IMR-90 (cell line): ENCODE measurements around the gene POLD1. TPM values are rescaled to one million over a fixed set of nuclear protein-coding genes. Genes with fewer than 3 reads are reported as not detected.

ENCODE experiments used
- ATAC-seq: fragments of 200-7000 bp; cut with Tn5 transposase; 2 replicates; pipeline ENCODE4 v1.9.1; 2020; ENCODE audit warnings: low read depth, mild to moderate bottlenecking, moderate library complexity
- BruUV-seq: library from RNA; stranded (reverse); fragments of 400-500 nt; replicated peaks from 2 replicates; lab custom pipeline; 2021; lab: Mats Ljungman, UMichigan
- CTCF ChIA-PET: fragments of 300-600 bp; formaldehyde crosslinking; extraction: SDS; loops from one replicate; lab custom pipeline; 2021; ENCODE audit warnings: antibody characterized with exemption; lab: Yijun Ruan, JAX
- POLR2A ChIA-PET: fragments of 300-600 bp; sonication (Branson Sonifier 250); formaldehyde crosslinking; loops from one replicate; lab custom pipeline; 2022; ENCODE audit warnings: antibody characterized with exemption; ENCODE audit not compliant: unreplicated experiment; lab: Charles Lee
- DNase-seq: peaks from one replicate; pipeline ENCODE4 v3.0.0; 2013
- H2AFZ ChIP-seq: replicated peaks from 2 replicates; pipeline ENCODE3; 2013; ENCODE audit warnings: low read length, mild to moderate bottlenecking; ENCODE audit not compliant: poor library complexity
- H2AK5ac ChIP-seq: 2 replicates; pipeline ENCODE4 v1.6.1; 2013; ENCODE audit warnings: low read depth, low read length, inconsistent platforms
- H2AK9ac ChIP-seq: replicated peaks from 2 replicates; pipeline ENCODE3; 2013; ENCODE audit warnings: mild to moderate bottlenecking, low read depth, low read length, moderate library complexity; ENCODE audit not compliant: poor library complexity
- H2BK120ac ChIP-seq: 2 replicates; pipeline ENCODE4 v1.6.1; 2013; ENCODE audit warnings: low read depth, low read length, inconsistent platforms
- H2BK15ac ChIP-seq: 3 replicates; pipeline ENCODE4 v1.6.1; 2013; ENCODE audit warnings: low read depth, low read length, inconsistent platforms
- H2BK20ac ChIP-seq: 2 replicates; pipeline ENCODE4 v1.6.1; 2013; ENCODE audit warnings: low read depth, mild to moderate bottlenecking, inconsistent platforms, low read length, moderate library complexity
- H2BK5ac ChIP-seq: 2 replicates; pipeline ENCODE4 v1.6.1; 2013; ENCODE audit warnings: mild to moderate bottlenecking, low read depth, low read length, inconsistent platforms; ENCODE audit not compliant: poor library complexity, severe bottlenecking
- H3K14ac ChIP-seq: replicated peaks from 2 replicates; pipeline ENCODE4 v1.6.1; 2013; ENCODE audit warnings: low read depth, low read length, inconsistent platforms
- H3K18ac ChIP-seq: 2 replicates; pipeline ENCODE4 v1.6.1; 2013; ENCODE audit warnings: low read depth, low read length, control low read depth
- H3K23ac ChIP-seq: 2 replicates; pipeline ENCODE4 v1.6.1; 2013; ENCODE audit warnings: low read depth, low read length, inconsistent platforms
- H3K27ac ChIP-seq: 2 replicates; pipeline ENCODE4 v1.5.1; 2013; ENCODE audit warnings: mild to moderate bottlenecking, control low read depth, low read length; ENCODE audit not compliant: insufficient read depth
- H3K27me3 ChIP-seq: 2 replicates; pipeline ENCODE4 v1.6.1; 2013; ENCODE audit warnings: low read length; ENCODE audit not compliant: control insufficient read depth, insufficient read depth
- H3K36me3 ChIP-seq: 2 replicates; pipeline ENCODE4 v1.6.1; 2013; ENCODE audit warnings: low read length, mixed read lengths; ENCODE audit not compliant: control insufficient read depth, insufficient read depth
- H3K4ac ChIP-seq: 2 replicates; pipeline ENCODE4 v1.6.1; 2013; ENCODE audit warnings: low read depth, low read length, inconsistent platforms
- H3K4me1 ChIP-seq: 2 replicates; pipeline ENCODE4 v1.6.1; 2013; ENCODE audit warnings: low read length, mixed read lengths; ENCODE audit not compliant: control insufficient read depth, insufficient read depth
- H3K4me2 ChIP-seq: 2 replicates; pipeline ENCODE4 v1.6.1; 2013; ENCODE audit warnings: low read depth, mild to moderate bottlenecking, control low read depth, low read length, moderate library complexity
- H3K4me3 ChIP-seq: 2 replicates; pipeline ENCODE4 v1.5.1; 2013; ENCODE audit warnings: low read depth, mild to moderate bottlenecking, control low read depth, low read length, moderate library complexity; ENCODE audit not compliant: insufficient read depth
- H3K56ac ChIP-seq: 2 replicates; pipeline ENCODE4 v1.6.1; 2013; ENCODE audit warnings: low read length, inconsistent platforms; ENCODE audit not compliant: insufficient read depth; ENCODE audit errors: extremely low read depth
- H3K79me1 ChIP-seq, 2 experiments: 2 replicates each; pipeline ENCODE4 v1.6.1; 2013; ENCODE audit warnings: low read length in 2 of 2, inconsistent platforms in 1 of 2, low read depth in 1 of 2
- H3K9ac ChIP-seq: 2 replicates; pipeline ENCODE4 v1.6.1; 2013; ENCODE audit warnings: low read depth, low read length, control low read depth
- H3K9me1 ChIP-seq: 2 replicates; pipeline ENCODE4 v1.6.1; 2013; ENCODE audit warnings: low read length, inconsistent platforms; ENCODE audit not compliant: insufficient read depth
- H3K9me3 ChIP-seq: 2 replicates; pipeline ENCODE4 v1.6.1; 2013; ENCODE audit warnings: low read length; ENCODE audit not compliant: control insufficient read depth, insufficient read depth
- H4K20me1 ChIP-seq: 2 replicates; pipeline ENCODE4 v1.6.1; 2013; ENCODE audit warnings: low read length, inconsistent platforms; ENCODE audit not compliant: insufficient read depth
- H4K5ac ChIP-seq: 2 replicates; pipeline ENCODE4 v1.6.1; 2013; ENCODE audit warnings: mild to moderate bottlenecking, low read depth, low read length, control low read depth
- H4K8ac ChIP-seq, 2 experiments: 2 replicates each; pipeline ENCODE4 v1.6.1; 2013; ENCODE audit warnings: low read depth in 2 of 2, low read length in 2 of 2, control low read depth in 1 of 2, inconsistent platforms in 1 of 2
- H4K91ac ChIP-seq: 2 replicates; pipeline ENCODE4 v1.6.1; 2013; ENCODE audit warnings: low read depth, low read length, inconsistent platforms; ENCODE audit not compliant: insufficient read depth
- BHLHE40 ChIP-seq: fragments of 150-350 bp; IDR thresholded peaks from 2 replicates; pipeline ENCODE4 v1.6.1; 2016; ENCODE audit warnings: mild to moderate bottlenecking, low read depth, low read length
- CEBPB ChIP-seq: IDR thresholded peaks from 2 replicates; pipeline ENCODE4 v1.6.1; 2012; ENCODE audit warnings: low read depth, low read length, improper control_type of control experiment
- FOS ChIP-seq: fragments of 150-350 bp; IDR thresholded peaks from 2 replicates; pipeline ENCODE4 v1.6.1; 2016; ENCODE audit warnings: low read depth, low read length
- MXI1 ChIP-seq: IDR thresholded peaks from 2 replicates; pipeline ENCODE4 v1.6.1; 2012; ENCODE audit warnings: low read depth, mild to moderate bottlenecking, low read length, moderate library complexity, borderline replicate concordance
- NFE2L2 ChIP-seq: fragments of 150-350 bp; IDR thresholded peaks from 2 replicates; pipeline ENCODE4 v1.6.1; 2016; ENCODE audit warnings: low read depth, mild to moderate bottlenecking, low read length
- POLR2A ChIP-seq: IDR thresholded peaks from 2 replicates; pipeline ENCODE4 v1.6.1; 2012; ENCODE audit warnings: mild to moderate bottlenecking, low read depth, low read length
- RFX5 ChIP-seq: IDR thresholded peaks from 2 replicates; pipeline ENCODE4 v1.8.0; 2012; ENCODE audit warnings: low read depth, mild to moderate bottlenecking, low read length, moderate library complexity
- SMC3 ChIP-seq: fragments of 150-350 bp; IDR thresholded peaks from 2 replicates; pipeline ENCODE4 v1.6.1; 2016; ENCODE audit warnings: low read depth, mild to moderate bottlenecking, antibody characterized with exemption, low read length, moderate library complexity
- WGBS, 2 experiments: methylation state at CpG; one replicate each; pipeline versions ENCODE4 v1.1.5 to v1.1.7; 2013; ENCODE audit warnings: missing lambda C conversion rate in 2 of 2; ENCODE audit not compliant: insufficient read length in 1 of 2; ENCODE audit errors: extremely low coverage in 2 of 2; 5-methylcytosine and 5-hydroxymethylcytosine counted together
- dilution Hi-C: fragments of 300-500 bp; cut with HindIII; formaldehyde crosslinking; loops from one replicate; pipeline ENCODE4 v1.14.3; 2018; ENCODE audit warnings: low sequenced_read_pairs; ENCODE audit not compliant: unreplicated experiment
- in situ Hi-C: fragments of 300-500 bp; cut with MboI; formaldehyde crosslinking; loops from 3 replicates; pipeline ENCODE4 v1.14.3; 2019; ENCODE audit warnings: low sequenced_read_pairs, inconsistent platforms, mixed read lengths
- intact Hi-C: fragments of 100-400 bp; cut with micrococcal nuclease; formaldehyde crosslinking; loops from 2 replicates; pipeline ENCODE4 v1.10.0; 2022
- polyA plus RNA-seq, 3 experiments: library from polyadenylated mRNA; depleted of rRNA; stranded (reverse); fragments of >200 nt; gene quantifications; 2 replicates each; pipeline ENCODE4 v1.2.3, GENCODE V29; 2012; ENCODE audit warnings: low replicate concordance in 1 of 3
- total RNA-seq: library from RNA; depleted of rRNA; stranded (reverse); fragments of >200 nt; gene quantifications from 2 replicates; pipeline ENCODE4 v1.2.3, GENCODE V29; 2012
- TF ChIP-seq, protein P1 (sequence below): conservative IDR thresholded peaks from 2 replicates; pipeline ENCODE4 v1.5.1; 2012; ENCODE audit warnings: mild to moderate bottlenecking, low read depth, low read length, improper control_type of control experiment
- TF ChIP-seq, protein P2 (sequence below): fragments of 150-350 bp; IDR thresholded peaks from 2 replicates; pipeline ENCODE4 v1.6.1; 2016; ENCODE audit warnings: low read depth, mild to moderate bottlenecking, low read length, moderate library complexity, borderline replicate concordance

Gene POLD1
- total and polyA plus RNA-seq, 2 of the 4 experiments (the other 2 are of a cell fraction) = 13.8 to 28.9 TPM

DNA sequence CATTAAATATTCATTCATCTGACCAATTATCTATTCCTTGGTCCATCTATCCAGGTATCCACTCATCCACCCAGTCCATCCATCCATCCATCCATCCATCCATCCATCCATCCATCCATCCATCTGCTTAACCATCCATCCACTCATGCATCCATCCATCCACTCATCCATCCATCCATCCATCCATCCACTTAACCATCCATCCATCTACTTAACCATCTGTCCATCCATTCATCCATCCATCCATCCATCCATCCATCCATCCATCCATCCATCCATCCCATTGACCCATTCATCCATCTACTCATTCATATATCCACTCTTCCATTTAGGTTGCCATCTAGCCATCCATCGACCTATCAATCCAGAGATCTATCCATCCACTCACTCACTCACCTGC is 59.9 kb downstream of the POLD1 start:
- dilution Hi-C loops = no loop called here
- peak overlapping the region; percentile 33 for H2BK5ac ChIP-seq
- no peak overlapping the region for H3K14ac ChIP-seq
- no peak overlapping the region for H4K8ac ChIP-seq
- no peak overlapping the region for H2AK9ac ChIP-seq
- WGBS, 2 experiments = no CpG with 5 or more reads among the region's 1 CpG
- H2AFZ ChIP-seq = no peak overlapping the region
- H3K27me3 ChIP-seq = no peaks in the 10 kb centered on the region; the same call in 1 of the 2 replicates
- H3K4ac ChIP-seq = no peak overlapping the region
- no peak for DNase-seq
- no peak overlapping the region for H3K18ac ChIP-seq
- no peak overlapping the region for H3K23ac ChIP-seq
- H2BK15ac ChIP-seq = no peak overlapping the region
- CTCF ChIA-PET = interaction anchor here (0.7 kb wide), 1 partner anchor 87 kb away, joined by 3 read pairs; no protein-coding TSS in a partner anchor
- H2BK120ac ChIP-seq = no peak overlapping the region
- intact Hi-C loops = no loop called here
- no peak overlapping the region for H2AK5ac ChIP-seq
- no peaks in the 10 kb centered on the region for H4K20me1 ChIP-seq
- no peak overlapping the region for H3K4me3 ChIP-seq
- no peaks in the 10 kb centered on the region for H3K36me3 ChIP-seq
- H3K4me2 ChIP-seq = no peak overlapping the region
- H4K91ac ChIP-seq = no peak overlapping the region
- no peak for ATAC-seq
- H3K27ac ChIP-seq = no peak overlapping the region
- POLR2A ChIA-PET = no interaction called here
- in situ Hi-C loops = no loop called here
- no TSS peak for BruUV-seq
- no peak overlapping the region for H2BK20ac ChIP-seq
- H3K9me1 ChIP-seq = no peaks in the 10 kb centered on the region
- TF ChIP-seq, protein P1, sequence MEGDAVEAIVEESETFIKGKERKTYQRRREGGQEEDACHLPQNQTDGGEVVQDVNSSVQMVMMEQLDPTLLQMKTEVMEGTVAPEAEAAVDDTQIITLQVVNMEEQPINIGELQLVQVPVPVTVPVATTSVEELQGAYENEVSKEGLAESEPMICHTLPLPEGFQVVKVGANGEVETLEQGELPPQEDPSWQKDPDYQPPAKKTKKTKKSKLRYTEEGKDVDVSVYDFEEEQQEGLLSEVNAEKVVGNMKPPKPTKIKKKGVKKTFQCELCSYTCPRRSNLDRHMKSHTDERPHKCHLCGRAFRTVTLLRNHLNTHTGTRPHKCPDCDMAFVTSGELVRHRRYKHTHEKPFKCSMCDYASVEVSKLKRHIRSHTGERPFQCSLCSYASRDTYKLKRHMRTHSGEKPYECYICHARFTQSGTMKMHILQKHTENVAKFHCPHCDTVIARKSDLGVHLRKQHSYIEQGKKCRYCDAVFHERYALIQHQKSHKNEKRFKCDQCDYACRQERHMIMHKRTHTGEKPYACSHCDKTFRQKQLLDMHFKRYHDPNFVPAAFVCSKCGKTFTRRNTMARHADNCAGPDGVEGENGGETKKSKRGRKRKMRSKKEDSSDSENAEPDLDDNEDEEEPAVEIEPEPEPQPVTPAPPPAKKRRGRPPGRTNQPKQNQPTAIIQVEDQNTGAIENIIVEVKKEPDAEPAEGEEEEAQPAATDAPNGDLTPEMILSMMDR = no peak
- TF ChIP-seq CEBPB = no peak
- TF ChIP-seq, protein P2, sequence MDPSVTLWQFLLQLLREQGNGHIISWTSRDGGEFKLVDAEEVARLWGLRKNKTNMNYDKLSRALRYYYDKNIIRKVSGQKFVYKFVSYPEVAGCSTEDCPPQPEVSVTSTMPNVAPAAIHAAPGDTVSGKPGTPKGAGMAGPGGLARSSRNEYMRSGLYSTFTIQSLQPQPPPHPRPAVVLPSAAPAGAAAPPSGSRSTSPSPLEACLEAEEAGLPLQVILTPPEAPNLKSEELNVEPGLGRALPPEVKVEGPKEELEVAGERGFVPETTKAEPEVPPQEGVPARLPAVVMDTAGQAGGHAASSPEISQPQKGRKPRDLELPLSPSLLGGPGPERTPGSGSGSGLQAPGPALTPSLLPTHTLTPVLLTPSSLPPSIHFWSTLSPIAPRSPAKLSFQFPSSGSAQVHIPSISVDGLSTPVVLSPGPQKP = no peak
- TF ChIP-seq MXI1 = no peak
- TF ChIP-seq NFE2L2 = no peak
- no peak for TF ChIP-seq POLR2A
- TF ChIP-seq SMC3 = no peak
- no peak for TF ChIP-seq BHLHE40
- TF ChIP-seq FOS = no peak
- TF ChIP-seq RFX5 = no peak
- no peak overlapping the region for H4K5ac ChIP-seq
- no peaks in the 10 kb centered on the region for H3K9me3 ChIP-seq
- H3K4me1 ChIP-seq = no peaks in the 10 kb centered on the region
- no peak overlapping the region for H3K9ac ChIP-seq
- no peak overlapping the region for H3K56ac ChIP-seq
- no peaks in the 10 kb centered on the region for H3K79me1 ChIP-seq
